AG08396 (cell line): Measurements from ENCODE around the gene MICU1.
"Not testable (repeated sequence)": the region's sequence is repeated elsewhere in the genome, so short reads cannot be mapped to it uniquely, and the experiment has no call there.

Experiments used
- DNase-seq: peaks from one replicate; pipeline ENCODE4 v3.0.0; 2012; ENCODE audit warnings: low spot score, mixed read lengths

MICU1 gene

DNA sequence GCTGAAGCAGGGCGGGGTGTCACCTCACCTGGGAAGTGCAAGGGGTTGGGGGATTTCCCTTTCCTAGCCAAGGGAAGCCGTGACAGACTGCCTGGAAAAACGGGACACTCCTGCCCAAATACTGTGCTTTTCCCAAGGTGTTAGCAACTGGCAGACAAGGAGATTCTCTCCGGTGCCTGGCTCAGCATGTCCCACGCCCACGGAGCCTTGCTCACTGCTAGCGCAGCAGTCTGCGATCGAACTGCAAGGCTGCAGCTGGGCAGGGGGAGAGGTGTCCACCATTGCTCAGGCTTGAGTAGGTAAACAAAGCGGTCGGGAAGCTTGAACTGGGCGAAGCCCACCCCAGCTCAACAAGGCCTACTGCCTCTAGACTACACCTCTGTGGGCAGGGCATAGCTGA is 190.3 kb downstream of the MICU1 start:
- DNase-seq: no peak

DNA sequence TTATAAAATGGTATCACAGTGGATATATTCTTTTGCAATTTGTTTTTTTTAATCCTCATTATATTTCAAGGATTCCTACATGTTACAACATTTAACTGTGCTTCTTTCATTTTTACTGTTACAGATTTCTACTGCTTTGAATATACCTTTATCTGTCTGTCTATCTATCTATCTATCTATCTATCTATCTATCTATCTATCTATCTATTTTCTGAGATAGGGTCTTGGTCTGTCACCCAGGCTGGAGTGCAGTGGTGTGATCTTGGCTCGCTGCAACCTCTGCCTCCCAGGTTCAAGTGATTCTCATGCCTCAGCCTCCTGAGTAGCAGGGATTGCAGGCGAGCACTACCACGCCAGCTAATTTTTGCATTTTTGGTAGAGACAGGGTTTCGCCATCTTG is 194.9 kb downstream of the MICU1 start:
- DNase-seq: not testable (repeated sequence)

DNA sequence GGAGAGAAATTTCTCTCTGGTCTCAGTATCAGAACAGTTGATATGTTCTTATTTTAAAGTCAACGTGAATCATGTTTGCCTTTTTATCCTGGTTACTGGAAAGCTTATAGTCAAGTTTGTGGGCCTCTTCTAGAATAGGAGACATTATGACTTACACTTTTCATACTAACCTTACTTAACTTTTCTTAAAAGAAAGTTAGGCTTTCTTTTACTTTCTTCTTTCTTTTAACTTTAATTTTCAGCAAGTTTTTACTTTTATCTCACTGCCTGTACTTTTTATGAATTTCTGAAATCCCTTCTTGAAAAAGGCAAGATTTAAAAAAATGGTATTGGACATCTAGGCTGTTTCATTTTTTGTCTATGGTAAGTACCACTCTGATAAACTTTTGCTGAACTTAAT is 195.9 kb downstream of the MICU1 start:
- DNase-seq: no peak

DNA sequence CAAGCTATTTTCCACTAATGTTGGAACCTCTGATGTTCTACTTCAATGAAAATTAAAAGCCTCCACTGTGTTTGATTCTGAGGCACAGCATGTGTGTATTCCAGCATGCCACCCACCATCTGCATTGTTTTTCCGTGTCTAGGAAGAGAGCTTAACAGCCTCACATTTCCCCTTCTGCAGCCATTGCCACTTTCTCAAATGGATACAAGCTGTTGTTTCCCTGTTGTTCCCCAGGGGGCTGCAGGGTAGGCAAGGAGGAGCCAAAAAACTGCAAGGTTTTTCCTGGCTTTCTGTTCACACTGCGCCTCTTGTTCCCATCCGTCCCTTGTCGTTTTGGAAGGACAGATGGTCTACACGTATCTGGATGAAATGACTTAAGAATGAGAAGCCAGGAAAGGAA is 198.9 kb downstream of the MICU1 start:
- DNase-seq: no peak

DNA sequence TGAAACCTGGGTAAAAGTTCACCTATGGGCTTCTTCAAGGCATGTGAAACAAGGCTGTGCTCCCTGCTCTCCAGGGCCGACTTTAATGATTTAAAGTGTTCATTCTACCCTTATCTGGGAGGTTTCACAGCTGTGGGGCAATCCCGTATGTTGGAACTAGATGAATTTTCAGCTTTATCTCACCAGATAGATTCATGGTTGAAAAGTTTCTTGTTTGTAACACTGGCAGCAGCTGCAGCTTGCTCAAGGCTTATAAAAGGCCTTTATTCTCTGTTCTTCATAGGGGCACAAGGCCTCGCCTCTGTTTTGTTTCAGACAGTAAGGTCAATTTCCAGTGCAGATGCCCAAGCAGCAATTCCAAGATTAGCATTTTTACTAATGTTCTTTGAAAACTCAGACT is 200.7 kb downstream of the MICU1 start:
- DNase-seq: no peak

DNA sequence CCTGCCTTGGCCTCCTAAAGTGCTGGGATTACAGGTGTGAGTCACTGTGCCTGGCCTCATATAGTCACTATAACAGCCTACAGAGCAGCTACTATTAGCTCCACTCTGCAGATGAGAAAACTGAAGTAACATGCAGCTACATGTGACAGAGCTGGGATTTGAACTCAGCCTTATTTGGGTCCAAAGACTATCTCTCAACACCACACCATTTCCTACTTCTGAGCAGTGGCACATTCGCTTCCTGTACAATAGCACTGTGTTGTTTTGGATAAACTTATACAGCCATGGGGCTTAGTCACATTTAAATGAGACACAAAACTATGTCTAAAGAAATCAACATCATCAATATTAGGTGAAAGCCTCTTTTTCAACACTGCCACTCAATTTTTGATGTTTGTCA is 201.3 kb downstream of the MICU1 start:
- no peak for DNase-seq

DNA sequence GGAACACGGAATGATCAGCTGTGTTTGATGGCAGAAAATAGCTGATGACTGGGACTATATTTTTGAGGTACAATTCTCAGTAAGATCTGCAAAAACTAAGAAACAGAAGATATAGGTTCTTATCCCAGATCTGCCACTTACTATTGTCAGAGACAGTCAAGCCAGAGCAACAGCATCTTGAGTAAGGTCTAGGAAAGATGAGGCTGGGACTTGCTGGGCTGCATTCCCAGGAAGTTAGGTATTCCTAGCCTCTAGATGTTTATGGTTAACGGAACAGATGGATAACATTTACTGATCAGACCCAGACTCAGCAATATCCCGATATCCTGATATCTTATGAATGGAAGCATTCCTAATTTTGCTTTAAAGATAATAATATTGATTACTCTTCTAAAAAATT is 202.5 kb downstream of the MICU1 start:
- DNase-seq: no peak

DNA sequence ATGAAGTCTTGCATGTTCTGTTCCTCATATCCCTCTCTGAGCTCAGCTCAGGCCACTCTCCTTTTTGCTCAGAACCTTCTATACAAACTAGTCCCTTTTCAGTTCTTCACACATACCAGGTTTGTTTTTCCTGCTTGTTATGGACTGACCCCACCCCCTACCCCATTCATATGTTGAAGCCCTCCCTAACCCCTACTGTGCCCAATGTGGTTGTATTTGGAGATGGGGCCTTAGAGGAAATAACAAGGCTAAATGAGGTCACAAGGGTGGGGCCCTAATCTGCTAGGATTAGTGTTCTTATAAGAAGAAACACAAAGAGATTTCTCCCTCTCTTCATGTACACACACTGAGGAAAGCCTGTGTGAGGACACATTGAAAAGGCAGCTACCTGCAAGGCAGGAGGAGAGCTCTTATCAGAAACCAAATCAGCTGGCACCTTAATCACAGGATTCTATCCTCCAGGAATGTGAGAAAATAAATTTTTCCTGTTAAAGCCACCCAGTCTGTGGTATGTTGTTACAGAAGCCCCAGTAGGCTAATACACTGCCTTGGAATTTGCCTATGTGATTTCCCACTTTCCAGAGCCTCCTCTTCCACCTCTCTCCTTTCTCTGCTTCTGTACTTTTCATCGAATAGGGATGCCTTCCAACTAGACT is 203.9 kb downstream of the MICU1 start:
- no peak for DNase-seq

DNA sequence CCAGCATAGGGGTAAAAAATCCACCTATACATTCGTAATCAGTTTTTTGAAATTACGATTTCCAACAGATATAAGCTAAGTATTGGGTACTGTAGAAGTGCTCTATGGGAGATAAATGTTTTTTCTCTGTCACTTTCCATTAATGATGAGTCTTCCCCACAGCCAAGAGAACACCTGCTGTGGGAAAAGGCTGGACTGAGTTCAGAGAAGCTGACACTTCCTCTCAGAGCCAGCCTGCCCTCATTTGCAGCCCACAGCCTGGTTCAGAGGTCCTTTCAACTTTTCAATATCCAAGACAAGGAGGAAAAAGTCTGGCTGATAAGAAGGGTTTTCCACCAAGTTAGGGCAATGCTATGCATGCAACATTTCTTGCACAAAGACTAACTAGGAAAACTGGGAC is 206.6 kb downstream of the MICU1 start:
- DNase-seq: no peak

DNA sequence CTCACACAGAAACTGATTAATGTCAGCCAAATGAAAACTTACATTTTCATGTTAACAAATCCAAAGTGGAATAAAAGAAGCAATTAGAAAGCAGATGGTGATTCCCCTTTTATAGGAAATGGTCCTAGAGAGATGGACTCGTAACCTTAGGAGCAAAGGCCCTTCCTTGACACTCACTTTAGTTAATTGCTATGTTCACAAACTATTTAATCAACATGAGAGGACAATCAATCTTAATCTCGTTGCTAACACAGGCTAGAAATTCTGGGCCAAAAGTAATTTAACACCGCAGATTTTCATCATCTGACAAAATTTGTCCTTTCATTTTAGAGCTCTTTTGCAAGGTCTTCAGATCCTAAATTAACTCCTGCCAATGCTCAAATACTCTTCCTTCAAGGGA is 207.2 kb downstream of the MICU1 start:
- no peak for DNase-seq

DNA sequence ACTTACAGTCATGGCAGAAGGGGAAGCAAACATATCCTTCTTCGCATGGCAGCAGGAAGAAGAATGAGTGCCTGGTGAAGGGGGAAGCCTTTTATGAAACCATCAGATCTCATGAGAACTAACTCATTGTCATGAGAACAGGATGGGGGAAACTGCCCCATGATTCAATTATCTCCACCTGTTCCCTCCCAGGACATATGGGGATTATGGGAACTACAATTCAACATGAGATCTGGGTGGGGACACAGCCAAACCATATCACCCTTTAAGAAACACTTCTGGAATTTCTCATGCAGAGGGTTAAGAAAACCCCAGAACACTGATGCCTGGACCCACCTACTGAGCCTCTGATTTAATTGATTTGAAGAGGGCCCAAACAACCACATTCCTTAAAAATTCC is 207.9 kb downstream of the MICU1 start:
- DNase-seq: no peak

DNA sequence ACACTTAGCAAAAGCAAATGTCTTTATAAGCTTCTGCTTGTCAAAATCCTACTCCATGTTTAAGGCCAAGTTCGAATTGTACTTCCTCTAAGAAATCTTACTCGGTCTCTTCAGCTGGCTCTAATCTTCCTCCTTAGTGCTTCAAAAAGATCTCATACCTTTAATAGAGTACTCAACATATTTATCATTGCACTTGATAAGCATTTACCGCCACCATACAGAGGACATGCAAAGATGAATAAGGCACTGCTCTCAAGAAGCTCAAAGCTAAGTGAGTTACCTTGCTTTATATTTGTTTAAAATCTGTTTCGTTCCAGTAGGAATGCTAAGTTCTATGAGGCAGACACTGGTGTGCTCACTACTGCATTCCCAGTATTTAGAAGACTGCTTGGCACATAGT is 209.2 kb downstream of the MICU1 start:
- no peak for DNase-seq

DNA sequence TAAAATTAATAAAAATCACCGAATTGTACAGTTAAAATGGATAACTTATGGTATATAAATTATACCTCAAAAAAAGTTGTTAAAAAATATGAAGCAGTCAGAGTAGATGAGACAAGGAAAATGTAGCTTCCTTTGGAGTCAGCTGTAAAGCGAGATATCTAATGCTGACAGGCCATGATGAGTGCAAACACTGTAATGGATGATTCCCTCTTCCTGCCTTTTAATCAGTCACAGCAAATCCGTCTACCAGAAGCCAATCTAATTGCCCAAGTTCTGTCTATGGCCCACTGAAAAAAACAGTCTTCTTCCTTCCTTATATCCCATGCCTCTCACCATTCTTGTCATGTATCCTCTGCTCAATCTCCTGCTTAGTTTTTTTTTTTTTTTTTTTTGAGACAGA is 211.2 kb downstream of the MICU1 start:
- DNase-seq: no peak

DNA sequence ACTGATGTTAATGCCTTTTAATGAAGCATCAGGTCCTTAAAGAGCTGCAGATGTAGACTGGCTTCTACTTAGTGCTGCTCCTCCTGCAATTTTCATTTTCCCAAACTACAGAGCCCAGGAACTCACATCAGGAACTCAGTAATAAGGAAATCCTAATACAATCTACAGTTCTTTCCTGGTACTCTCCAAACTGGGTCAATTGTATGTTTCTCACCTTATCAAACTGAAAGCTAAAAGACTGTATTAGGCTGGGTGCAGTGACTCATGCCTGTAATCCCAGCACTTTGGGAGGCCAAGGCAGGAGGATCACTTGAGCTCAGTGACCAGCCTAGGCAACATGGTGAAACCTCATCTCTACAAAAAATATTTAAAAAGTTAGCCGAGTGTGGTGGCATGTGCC is 216.7 kb downstream of the MICU1 start:
- no peak for DNase-seq

DNA sequence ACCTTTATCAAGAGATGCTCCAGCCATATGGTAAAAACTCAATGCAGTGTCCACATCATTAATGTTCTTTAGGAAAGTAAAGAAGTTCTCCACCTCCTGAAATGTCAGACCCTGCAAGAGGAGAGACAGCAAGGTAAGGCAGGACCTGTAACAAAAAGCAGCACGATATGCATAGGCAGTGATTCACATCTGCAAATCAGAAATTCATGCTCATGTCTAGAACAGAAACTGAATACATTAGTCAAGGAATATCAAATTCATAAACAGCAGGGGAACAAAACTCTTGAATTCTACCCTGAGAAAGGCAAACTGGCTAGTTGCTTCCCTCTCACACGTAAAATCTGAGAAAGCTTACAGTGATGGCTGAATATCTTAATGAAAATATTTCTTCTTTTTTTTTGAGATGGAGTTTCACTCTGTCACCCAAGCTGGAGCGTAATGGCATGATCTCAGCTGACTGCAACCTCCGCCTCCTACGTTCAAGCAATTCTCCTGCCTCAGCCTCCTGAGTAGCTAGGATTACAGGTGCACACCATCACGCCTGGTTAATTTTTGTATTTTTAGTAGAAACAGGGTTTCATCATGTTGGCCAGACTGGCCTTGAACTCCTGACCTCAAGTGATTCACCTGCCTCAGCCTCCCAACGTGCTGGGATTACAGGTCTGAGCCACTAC is 217.8 kb downstream of the MICU1 start:
- no peak for DNase-seq

DNA sequence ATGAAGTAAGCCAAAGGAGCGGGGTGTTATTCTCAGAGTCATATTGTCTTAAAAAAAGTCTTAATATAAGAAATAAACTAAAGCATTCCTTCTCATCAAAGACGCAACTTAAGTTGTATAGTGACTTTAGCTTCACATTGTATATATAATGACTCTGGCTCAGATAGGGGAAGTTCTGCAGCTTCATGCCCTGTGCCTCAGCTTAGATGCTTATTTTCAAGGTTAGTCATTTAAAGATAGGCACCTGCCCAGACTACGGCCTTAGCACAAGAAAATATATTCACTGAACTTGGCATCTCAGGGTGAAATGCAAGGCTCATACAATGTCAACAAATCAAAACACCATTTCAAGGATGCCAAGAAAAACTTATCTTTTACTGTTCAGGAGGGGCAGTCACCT is 218.4 kb downstream of the MICU1 start:
- DNase-seq: no peak

DNA sequence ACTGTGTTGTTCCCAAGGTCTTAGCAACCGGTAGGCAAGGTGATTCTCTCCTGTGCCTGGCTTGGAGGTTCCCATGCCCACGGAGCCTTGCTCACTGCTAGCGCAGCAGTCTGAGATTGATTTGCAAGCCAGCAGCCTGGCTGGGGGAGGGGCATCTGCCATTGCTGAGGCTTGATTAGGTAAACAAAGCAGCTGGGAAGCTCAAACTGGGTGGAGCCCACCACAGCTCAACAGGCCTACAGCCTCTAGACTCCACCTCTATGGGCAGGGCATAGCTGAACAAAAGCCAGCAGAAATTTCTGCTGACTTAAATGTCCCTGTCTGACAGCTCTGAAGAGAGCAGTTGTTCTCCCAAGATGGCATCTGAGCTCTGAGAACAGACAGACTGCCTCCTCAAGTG is 230.3 kb downstream of the MICU1 start:
- not testable (repeated sequence) for DNase-seq

DNA sequence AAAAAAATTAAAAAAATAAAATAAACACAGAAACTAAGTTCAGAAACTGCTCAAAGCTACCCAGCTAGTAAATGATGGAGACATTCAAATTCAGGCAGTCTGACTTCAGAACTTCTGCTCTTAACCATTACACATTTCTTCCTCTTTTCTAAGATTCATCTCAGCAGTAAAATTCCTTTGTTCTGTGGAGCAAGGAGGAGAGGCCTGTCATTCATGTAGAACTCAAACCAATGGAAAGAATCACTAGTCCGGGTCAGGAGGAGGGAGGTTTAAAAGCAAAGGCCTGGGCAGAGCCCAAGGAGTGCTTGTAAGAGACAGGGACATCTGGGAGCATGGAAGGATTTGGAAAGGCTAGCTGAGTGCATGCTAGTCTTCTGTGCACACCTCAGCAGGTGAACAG is 233.3 kb downstream of the MICU1 start:
- no peak for DNase-seq

DNA sequence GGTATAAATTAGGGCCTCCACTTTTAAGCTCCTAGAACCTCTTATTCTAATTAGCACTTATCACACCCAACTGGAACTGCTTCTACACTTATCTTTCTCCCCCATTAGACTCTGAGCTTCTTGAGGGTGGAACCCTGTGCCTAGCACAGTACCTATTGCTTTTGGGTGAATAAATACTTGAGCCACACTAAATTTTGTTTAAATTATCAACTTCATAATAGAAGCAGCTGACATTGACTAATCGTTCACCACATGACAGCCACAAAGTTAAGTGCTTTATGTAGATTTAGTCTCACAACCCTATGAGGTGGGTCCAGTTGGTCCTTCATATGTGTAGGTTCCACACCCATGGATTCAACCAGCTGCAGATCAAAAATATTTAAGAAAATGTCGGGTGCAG is 235.1 kb downstream of the MICU1 start:
- DNase-seq: no peak

DNA sequence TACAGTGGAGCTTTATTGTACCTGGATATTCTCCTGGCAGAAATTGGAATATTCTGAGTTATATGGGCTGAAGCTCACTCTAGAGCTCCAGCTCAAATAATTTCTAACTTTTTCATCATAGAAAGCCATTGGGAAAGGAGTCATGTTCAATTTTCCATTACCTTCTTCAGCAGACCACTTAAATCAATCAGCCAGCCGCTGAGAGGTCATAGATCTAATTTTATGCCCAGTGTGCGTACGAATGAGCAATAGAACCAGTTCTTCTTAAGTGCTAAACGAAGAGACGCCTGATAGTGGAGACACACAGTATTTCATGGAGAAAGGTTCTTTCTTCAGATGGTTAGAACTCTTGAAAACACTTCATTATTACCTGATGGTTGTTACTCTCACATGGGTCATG is 236.2 kb downstream of the MICU1 start:
- DNase-seq: no peak

DNA sequence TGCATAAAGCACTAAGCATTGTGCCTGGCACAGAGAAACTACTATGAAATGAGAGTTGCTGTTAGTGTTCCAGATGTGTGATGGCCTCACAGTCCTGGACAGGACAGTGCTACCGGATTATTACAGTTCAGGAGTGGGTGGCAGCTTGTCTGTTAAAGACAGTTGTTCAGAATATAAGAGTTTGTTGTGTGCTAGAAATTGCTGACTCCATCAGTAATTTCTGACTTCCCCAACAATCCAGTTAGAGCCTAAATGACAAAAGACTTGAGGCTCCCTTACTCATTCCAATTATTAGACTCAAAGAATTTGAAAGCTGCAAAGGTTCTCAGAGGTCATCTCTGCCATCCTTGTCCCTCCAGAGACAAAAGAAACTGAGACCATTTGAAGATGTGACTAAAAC is 236.9 kb downstream of the MICU1 start:
- DNase-seq: no peak

DNA sequence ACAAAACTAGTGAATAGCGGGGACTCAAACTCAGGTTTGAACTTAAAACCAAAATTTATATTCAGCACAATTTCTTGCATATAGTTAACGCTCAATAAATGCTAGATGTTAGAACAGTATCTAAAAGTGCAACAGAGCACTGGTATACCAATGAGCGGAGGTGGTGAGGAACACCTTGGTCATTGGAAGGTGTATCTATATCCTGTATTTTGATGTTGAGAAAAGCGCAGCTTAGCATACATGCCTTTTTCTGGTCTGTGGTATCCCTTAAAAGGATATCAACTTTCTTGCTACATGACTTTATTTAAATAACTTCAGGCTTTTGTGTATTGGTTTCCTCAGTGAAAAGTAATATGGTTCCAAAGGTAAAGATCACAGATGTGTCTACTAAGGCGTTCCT is 237.8 kb downstream of the MICU1 start:
- no peak for DNase-seq

DNA sequence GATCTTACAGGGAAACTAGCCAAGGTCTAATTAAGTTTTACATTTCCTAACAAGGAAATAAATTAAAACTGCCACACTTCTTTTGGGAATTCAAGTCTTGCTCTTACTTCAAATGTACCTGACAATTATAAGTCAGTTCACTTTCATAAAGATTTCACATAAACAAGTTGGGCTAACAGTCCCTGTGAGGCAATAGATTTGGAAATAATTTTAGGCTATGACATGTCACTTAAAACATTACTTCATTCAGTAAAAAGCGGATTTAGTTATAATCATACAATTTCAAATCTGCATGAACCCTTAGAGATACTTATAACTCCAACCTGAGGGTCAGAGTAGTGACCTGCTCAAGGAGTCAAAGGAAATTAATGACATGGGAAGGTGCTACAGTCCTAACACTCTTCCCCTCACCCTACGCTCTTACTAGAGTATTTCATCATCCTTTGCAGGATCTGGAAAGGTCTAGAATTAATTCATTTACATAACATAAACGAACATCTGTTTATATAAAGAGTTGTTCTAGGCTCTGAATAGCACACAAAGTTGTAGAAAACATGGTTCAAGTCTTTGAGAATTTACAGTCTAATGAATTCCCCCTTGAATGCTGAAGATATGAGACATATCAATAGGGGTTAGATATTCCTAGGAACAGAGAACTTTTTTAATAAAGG is 238.8 kb downstream of the MICU1 start:
- no peak for DNase-seq

DNA sequence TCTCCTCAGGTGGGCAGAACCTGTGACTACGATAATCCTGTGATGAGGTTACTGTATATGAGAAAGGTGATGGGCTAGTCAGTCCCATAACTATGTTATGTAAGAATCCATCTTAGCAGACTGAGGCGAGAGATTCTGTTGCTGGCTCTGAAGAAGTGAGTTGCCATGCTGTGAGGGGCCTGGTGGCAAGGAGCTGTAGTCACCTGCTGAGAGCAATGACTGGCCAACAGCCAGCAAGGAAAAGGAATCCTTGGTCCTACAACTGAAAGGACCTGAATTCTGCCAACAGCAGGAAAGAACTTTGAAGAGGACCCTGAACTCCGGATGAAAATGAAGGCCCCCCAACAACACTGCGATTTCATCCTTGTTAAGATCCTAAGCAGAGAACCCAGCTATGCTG is 240.2 kb downstream of the MICU1 start:
- no peak for DNase-seq
